Measurements from ENCODE around the gene ASPHD2. TPM values are rescaled to one million over a fixed set of nuclear protein-coding genes. Genes with fewer than 3 reads are reported as not detected.
A peak's percentile ranks its signal among the peaks of the same experiment; 100 is the strongest.
"Not testable (repeated sequence)": the region's sequence is repeated elsewhere in the genome, so short reads cannot be mapped to it uniquely, and the experiment has no call there.

Gene ASPHD2
- total RNA-seq, 2 experiments from 2014 or later: 11.8 to 12.7 TPM

DNA sequence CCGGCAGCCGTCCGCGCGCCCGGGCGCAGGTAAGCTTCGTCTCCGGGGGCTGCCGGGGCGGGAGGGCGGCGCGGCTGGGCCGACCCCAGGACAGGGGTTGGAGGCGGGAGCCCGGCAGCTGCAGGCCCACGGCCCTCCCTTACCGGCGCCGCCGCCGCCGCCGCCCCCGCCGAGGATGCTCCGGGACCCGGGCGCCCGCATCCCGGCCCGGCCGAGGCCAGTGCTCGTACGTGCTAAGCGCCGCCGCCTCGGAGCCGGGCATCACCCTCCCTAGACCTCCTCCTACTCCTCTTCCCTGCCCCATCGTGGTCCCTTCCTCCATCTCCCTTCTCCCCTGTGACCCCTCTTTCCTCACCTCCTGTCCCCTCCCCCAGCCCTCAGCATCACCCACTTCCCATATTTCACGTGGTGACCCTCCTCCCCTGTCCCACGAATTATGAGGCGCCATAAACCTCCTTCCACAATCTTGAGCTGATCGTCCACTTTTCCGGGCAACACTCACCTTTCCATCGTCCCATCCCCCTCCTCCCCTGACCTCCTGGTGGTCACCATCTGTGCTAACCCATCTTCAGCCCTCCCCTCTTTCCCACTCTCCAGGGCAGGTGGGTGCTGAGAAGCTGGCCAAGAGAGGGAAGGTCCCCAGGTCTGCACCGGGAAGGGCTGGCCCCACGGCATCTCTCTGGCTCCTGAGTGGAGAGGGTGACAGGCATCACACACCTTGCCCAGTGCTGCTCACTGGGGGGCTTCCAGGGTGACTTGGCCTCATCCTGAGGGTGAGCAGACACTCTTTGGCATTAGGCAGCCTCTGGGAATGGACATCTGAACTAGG, 612 bp downstream of the ASPHD2 start:
- peaks cover 10% of the 10 kb centered on the region for H3K27me3 Mint-ChIP-seq
- ChIA-PET CTCF (interaction anchor here (1.4 to 2.1 kb wide), 4 partner anchors 31 to 214 kb away, joined by 4 to 11 read pairs (median 5); no protein-coding TSS in a partner anchor), POLR2A (interaction anchor here (0.9 to 4.1 kb wide), 8 partner anchors 10 to 244 kb away, joined by 3 to 45 read pairs (median 6); partner anchors contain the start of genes HPS4 and SRRD)
- H3K9me3 Mint-ChIP-seq: no peaks in the 10 kb centered on the region
- peaks cover 14% of the 10 kb centered on the region for H3K36me3 Mint-ChIP-seq (ENCODE audit: low read depth)
- DNase-seq: peak; percentile 26
- H3K4me1 Mint-ChIP-seq: peaks cover 50% of the 10 kb centered on the region
- peak overlapping the region; percentile 68 for H3K4me3 Mint-ChIP-seq
- H3K27ac Mint-ChIP-seq: peak overlapping the region; percentile 79

DNA sequence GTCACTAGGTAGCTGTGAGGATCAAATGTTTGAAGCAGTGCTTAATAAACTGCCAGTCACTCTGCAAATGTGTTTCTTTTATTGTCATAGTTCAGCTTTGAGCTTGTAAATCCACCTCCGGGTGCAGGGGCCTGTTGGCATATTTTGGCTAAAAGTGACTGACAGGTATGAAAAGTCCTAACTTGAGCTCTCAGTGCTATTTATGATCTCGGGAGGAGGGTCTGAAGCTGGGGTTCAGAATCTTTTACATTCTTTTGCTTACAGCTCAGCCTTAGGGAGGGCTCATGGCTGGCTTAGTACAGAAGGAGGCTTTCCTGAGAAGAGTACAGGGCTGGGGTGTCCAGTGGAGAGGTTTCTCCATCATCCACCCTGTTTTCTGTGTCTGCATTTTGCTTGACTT, 1.5 kb downstream of the ASPHD2 start:
- ChIA-PET CTCF (interaction anchor here (0.9 to 2.1 kb wide), 9 partner anchors 30 to 241 kb away, joined by 3 to 11 read pairs (median 4); partner anchors contain the start of genes HPS4 and SRRD), POLR2A (interaction anchor here (0.9 to 4.1 kb wide), 9 partner anchors 10 to 243 kb away, joined by 3 to 45 read pairs (median 6); partner anchors contain the start of genes HPS4, SRRD and TFIP11)
- Mint-ChIP-seq H3K4me1 (peaks cover 59% of the 10 kb centered on the region), H3K9me3 (no peaks in the 10 kb centered on the region), H3K4me3 (peak overlapping the region; percentile 68), H3K27ac (peak overlapping the region; percentile 79), H3K27me3 (peaks cover 10% of the 10 kb centered on the region), H3K36me3 (ENCODE audit: low read depth) (peaks cover 23% of the 10 kb centered on the region)
- no peak for DNase-seq

DNA sequence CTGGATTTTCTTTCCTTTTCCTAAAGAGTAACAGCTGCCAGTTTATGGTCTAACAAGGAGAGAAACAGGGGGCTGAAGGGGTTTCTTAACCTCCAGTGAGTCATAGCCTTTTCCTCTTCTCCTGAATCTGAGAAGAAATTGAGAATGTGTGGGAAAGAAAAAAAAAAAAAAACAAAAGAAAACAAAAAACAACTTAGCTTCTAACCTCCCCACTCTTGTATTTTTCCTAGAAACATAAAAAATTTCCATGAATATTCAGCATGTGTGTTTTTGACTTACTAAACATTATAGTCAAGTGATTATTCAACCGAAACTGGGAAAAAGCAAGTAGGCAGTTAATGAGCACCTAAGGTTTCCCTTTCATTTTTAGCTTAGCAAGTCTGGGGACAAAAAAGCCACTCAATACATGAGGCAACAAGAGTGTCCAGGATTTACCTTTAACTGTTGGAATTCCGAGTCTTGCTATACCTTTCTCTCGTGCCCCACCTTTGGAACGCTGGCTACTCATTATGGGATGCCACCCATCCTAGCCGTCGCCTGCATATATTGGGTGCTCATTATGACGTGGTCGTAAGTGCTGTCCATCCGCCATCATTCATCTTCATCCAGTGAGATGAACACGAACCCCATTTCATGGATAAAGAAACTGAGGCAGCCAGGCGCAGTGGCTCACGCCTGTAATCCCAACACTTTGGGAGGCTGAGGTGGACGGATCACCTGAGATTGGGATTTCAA, 2.4 kb downstream of the ASPHD2 start:
- H3K36me3 Mint-ChIP-seq (ENCODE audit: low read depth): peaks cover 26% of the 10 kb centered on the region
- H3K27ac Mint-ChIP-seq: peak overlapping the region; percentile 79
- DNase-seq: no peak

DNA sequence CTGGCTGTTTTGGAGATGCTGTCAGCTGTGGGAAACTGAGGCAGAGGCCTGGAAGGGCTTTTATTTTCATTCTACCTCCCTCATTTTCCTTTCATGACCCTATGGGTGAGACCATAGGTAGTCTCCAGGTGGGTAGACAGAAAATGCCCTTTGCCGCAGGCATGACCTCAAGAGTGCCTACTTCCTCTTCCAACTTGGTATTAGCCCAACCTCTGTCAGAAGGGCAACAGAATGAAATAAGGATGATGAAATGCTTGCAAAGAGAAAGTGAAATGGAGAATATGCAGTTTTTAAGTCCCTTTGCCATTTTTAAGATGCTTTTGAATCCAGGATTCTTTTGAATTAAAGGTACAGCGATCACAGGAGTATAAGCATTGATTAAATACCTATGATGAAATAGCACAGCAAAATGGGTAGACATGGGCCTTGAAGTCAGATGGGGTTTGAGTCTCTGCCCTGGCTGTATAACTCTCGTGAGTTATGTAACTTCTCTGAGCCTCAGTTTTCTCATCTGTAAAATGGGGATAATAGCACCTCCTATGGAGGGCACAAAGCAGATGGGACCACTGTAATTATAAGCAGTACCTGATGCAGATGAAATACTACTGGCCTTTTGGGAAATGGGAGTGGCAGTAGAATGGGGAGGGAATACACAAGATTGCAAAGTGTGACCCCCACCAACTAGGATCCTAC, 3.7 kb downstream of the ASPHD2 start:
- Mint-ChIP-seq H3K36me3 (ENCODE audit: low read depth) (peaks cover 26% of the 10 kb centered on the region), H3K4me1 (peaks cover 71% of the 10 kb centered on the region), H3K9me3 (no peaks in the 10 kb centered on the region), H3K27me3 (no peaks in the 10 kb centered on the region), H3K27ac (no peak overlapping the region), H3K4me3 (no peak overlapping the region)
- POLR2A ChIA-PET: interaction anchor here (3.5 kb wide), 1 partner anchor 52 kb away, joined by 28 read pairs; the partner anchor contains the start of genes HPS4 and SRRD
- CTCF ChIA-PET: no interaction called here
- no peak for DNase-seq

More for the DNA sequence above, 2.4 kb downstream of the ASPHD2 start:
- peak overlapping the region; percentile 68 for H3K4me3 Mint-ChIP-seq
- ChIA-PET CTCF (interaction anchor here (0.7 to 2.1 kb wide), 8 partner anchors 29 to 1009 kb away, joined by 3 to 11 read pairs (median 4); partner anchors contain the start of genes HPS4 and SRRD), POLR2A (interaction anchor here (0.9 to 4.1 kb wide), 6 partner anchors 9 to 242 kb away, joined by 3 to 45 read pairs (median 6); partner anchors contain the start of genes HPS4, SRRD and TFIP11)
- H3K4me1 Mint-ChIP-seq: peaks cover 66% of the 10 kb centered on the region
- no peaks in the 10 kb centered on the region for H3K9me3 Mint-ChIP-seq
- H3K27me3 Mint-ChIP-seq: peaks cover 5% of the 10 kb centered on the region

DNA sequence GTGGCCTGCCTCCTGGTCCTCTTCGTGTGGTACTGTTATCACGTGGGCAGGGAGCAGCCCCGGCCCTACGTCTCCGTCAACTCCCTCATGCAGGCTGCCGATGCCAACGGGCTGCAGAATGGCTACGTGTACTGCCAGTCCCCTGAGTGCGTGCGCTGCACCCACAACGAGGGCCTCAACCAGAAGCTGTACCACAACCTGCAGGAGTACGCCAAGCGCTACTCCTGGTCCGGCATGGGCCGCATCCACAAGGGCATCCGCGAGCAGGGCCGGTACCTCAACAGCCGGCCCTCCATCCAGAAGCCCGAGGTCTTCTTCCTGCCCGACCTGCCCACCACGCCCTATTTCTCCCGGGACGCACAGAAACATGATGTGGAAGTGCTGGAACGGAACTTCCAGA, 4.7 kb downstream of the ASPHD2 start:
- H3K9me3 Mint-ChIP-seq: no peaks in the 10 kb centered on the region
- DNase-seq: no peak
- ChIA-PET CTCF (no interaction called here), POLR2A (no interaction called here)
- H3K36me3 Mint-ChIP-seq (ENCODE audit: low read depth): peaks cover 26% of the 10 kb centered on the region
- H3K27me3 Mint-ChIP-seq: no peaks in the 10 kb centered on the region
- peaks cover 63% of the 10 kb centered on the region for H3K4me1 Mint-ChIP-seq
- H3K4me3 Mint-ChIP-seq: no peak overlapping the region
- no peak overlapping the region for H3K27ac Mint-ChIP-seq

DNA sequence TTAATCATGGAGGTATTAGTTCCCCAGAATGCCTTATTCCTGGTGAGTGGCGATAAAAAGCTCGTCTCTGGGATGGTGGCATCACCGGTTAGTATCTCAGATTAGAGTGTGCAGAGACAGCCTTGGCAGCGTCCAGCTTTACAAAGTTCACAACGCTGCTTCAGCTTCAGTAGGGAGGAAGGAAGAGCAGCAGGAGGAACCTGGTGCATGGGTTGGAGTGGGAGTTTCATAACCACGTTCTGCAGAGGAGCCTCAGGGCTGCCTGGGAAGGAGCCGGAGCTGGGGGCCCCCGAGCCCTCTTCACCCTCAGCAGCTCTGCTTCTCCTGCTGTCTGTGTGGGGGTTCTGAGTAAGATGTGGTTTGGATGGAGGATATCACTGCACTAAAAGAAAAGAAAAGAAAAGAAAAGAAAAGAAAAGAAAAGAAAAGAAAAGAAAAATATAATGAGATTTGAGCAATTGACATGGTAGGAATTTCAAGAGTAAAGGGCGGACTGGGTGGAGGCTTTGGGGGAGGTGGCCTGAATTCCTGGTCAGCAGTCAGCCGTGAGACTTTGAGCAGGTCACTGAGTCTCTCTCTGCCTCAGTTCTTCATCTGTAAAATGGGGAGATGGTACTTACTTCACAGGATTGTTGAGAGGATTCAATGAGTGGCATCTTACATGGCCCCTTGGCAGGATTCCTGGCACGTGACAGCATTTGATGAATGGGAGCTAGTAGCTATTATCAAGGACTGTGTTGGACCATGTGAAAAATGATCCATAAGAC, 6.5 kb downstream of the ASPHD2 start:
- no peak overlapping the region for H3K27ac Mint-ChIP-seq

DNA sequence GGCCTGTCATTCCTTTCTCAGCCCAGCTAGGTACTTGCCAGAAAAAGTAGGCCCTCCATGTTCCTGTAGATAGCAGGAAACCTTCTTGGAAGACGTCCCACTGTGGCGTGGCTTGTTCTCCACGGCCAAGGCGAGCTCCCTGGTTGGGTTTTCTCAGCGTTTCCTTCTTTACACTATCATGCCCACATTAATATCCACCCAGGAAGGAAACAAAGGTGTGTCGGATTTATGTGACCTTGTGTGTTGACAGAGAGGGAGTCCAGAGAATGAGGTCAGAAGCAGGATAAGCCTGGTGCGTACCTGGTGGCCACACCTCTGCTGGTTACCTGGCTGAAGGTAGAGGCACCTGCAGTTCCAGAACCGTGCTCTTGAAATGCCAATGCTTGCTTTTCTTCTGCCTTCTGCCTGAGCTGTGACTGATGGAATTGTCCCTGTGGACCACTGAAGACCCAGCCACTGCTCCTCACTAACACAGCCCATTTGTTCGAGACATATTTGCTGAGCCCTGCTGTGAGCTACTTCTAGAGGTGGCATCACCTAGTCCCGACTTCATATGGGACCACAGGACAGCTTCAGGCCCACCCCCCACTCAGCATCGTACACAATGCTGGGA, 7.9 kb downstream of the ASPHD2 start:
- ChIA-PET POLR2A (interaction anchor here (0.6 to 1.4 kb wide), 2 partner anchors 9 to 106 kb away, joined by 3 to 4 read pairs; no protein-coding TSS in a partner anchor), CTCF (interaction anchor here (1.3 kb wide), 1 partner anchor 72 kb away, joined by 4 read pairs; no protein-coding TSS in a partner anchor)

More for the DNA sequence above, 6.5 kb downstream of the ASPHD2 start:
- ChIA-PET POLR2A (no interaction called here), CTCF (interaction anchor here (1.0 kb wide), 1 partner anchor 25 kb away, joined by 3 read pairs; no protein-coding TSS in a partner anchor)
- no peak for DNase-seq
- Mint-ChIP-seq H3K4me3 (no peak overlapping the region), H3K4me1 (peaks cover 55% of the 10 kb centered on the region), H3K36me3 (ENCODE audit: low read depth) (peaks cover 26% of the 10 kb centered on the region), H3K27me3 (no peaks in the 10 kb centered on the region), H3K9me3 (no peaks in the 10 kb centered on the region)

DNA sequence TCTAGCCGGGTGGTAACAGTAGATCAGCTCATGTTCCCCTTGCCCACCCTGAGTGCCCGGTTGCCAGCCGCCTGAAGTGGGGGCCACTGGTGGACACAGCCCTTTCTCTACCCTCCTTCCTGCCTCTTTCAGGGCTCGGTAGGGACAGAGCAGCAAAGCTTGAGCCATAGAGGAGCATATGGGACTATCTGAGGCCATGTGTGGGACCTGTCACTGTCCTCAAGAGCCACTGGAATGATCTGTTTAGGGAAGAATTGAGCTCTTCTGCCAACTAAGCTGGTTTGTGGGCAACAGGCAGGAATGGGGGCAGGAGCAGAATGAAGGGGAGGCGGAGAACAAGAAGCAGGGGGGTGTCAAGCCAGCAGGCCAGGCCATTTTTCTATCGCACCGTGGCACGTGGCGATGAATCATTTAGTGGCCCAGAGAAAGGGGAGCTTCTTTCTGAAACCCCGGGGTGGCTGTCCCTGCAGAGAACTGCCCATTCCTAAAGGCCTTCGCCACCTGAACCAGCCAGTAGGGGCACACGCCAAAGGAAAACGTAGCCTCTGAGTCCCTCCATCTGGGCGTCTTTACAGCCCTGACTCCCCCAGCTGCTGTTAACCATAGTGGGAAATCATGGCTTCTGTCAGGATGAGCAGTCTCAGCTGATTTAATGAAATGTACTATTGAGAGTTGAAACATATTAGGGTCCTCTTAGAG, 8.8 kb downstream of the ASPHD2 start:
- no peak for DNase-seq
- CTCF ChIA-PET: interaction anchor here (1.3 kb wide), 1 partner anchor 73 kb away, joined by 4 read pairs; no protein-coding TSS in a partner anchor
- H3K9me3 Mint-ChIP-seq: no peaks in the 10 kb centered on the region
- POLR2A ChIA-PET: interaction anchor here (1.4 kb wide), 1 partner anchor 9 kb away, joined by 4 read pairs; no protein-coding TSS in a partner anchor
- H3K36me3 Mint-ChIP-seq (ENCODE audit: low read depth): peaks cover 29% of the 10 kb centered on the region
- no peaks in the 10 kb centered on the region for H3K27me3 Mint-ChIP-seq
- H3K4me1 Mint-ChIP-seq: peaks cover 32% of the 10 kb centered on the region
- no peak overlapping the region for H3K27ac Mint-ChIP-seq
- H3K4me3 Mint-ChIP-seq: no peak overlapping the region

More for the DNA sequence above, 7.9 kb downstream of the ASPHD2 start:
- Mint-ChIP-seq H3K4me1 (peaks cover 40% of the 10 kb centered on the region), H3K9me3 (no peaks in the 10 kb centered on the region), H3K4me3 (no peak overlapping the region), H3K27ac (no peak overlapping the region), H3K27me3 (no peaks in the 10 kb centered on the region), H3K36me3 (ENCODE audit: low read depth) (peaks cover 26% of the 10 kb centered on the region)
- no peak for DNase-seq

DNA sequence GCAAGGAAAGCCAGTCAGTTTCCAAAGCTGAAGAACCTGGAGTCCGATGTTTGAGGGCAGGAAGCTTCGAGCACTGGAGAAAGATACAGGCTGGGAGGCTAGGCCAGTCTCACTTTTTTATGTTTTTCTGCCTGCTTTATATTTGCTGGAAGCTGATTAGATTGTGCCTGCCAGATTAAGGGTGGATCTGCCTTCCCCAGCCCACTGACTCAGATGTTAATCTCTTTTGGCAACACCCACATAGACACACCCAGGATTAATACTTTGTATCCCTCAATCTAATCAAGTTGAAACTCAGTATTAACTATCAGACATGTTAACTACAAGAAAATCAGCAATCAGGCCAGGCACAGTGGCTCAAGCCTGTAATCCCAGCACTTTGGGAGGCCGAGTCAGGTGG, 9.7 kb downstream of the ASPHD2 start:
- CTCF ChIA-PET, H3K27ac Mint-ChIP-seq, H3K27me3 Mint-ChIP-seq, H3K9me3 Mint-ChIP-seq, H3K4me3 Mint-ChIP-seq, DNase-seq, POLR2A ChIA-PET: not testable (repeated sequence)
- Mint-ChIP-seq H3K36me3 (ENCODE audit: low read depth) (peaks cover 27% of the 10 kb centered on the region), H3K4me1 (peaks cover 29% of the 10 kb centered on the region)

DNA sequence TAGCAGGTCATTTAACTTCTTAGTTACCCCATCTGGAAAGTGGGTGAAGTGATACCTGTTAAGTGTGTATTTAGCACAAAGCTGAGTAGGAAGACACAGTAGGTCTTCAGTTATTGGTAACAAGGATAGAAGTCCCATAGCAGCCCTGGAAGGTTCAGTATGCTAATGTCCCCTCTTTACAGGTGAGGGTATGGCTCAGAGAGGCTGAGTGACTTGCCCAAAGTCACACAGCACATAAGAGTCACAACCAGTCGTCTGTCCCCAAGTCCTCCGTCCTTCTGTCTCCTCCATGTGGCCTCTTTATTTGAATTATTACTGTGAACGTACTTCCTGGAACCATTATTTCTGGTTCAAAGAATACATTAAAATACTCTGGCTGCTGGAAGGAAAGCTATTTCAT, 10.5 kb downstream of the ASPHD2 start:
- ChIA-PET POLR2A (interaction anchor here (1.6 kb wide), 1 partner anchor 9 kb away, joined by 6 read pairs; no protein-coding TSS in a partner anchor), CTCF (no interaction called here)
- Mint-ChIP-seq H3K27me3 (no peaks in the 10 kb centered on the region), H3K4me1 (peaks cover 29% of the 10 kb centered on the region), H3K4me3 (no peak overlapping the region), H3K36me3 (ENCODE audit: low read depth) (peaks cover 20% of the 10 kb centered on the region), H3K27ac (no peak overlapping the region), H3K9me3 (no peaks in the 10 kb centered on the region)
- no peak for DNase-seq
